Body of pancreas (tissue), 4 donors: ENCODE data around the gene IQGAP2.

Source experiments
- CTCF ChIP-seq, 7 experiments: fragments of 450-650 bp in 4 of 7; fragments of 200-600 bp in 3 of 7; sonication (generic) in 3 of 7; IDR thresholded peaks; one replicate each; pipeline ENCODE4 v1.5.1; 2016 to 2019; ENCODE audit warnings: antibody characterized with exemption in 7 of 7
- POLR2A ChIP-seq, 3 donors: fragments of 450-650 bp; IDR thresholded peaks; one replicate each; pipeline ENCODE4 v1.6.1; 2016; ENCODE audit warnings: antibody characterized with exemption in 3 of 3, mild to moderate bottlenecking in 2 of 3

- TF ChIP-seq CTCF (IDR thresholded peaks at IDR 0.05) (no peak), POLR2A (IDR thresholded peaks at IDR 0.05) (no peak)
These were observed 79.9 kb downstream of the IQGAP2 start for GRCh38 chr5:76482984-76483383.
